K562 (cell line): ENCODE results near the gene SNX33. TPM values are rescaled to one million over a fixed set of nuclear protein-coding genes. Genes with fewer than 3 reads are reported as not detected.

Experiments
- polyA plus RNA-seq, 8 experiments: library from polyadenylated mRNA; depleted of rRNA in 4 of 8; stranded (reverse) in 5 of 8; unstranded in 3 of 8; fragments of >200 nt; fragmentation: Nextera tagmentation in 2 of 8; fragmentation: Illumina TruSeq in 1 of 8; extraction: Ambion mirVana in 2 of 8; extraction: Trizol in 1 of 8; gene quantifications; 2 replicates each; pipeline versions ENCODE4 v1.2.1 to v1.2.3, GENCODE V29; 2011 to 2014; ENCODE audit warnings: inconsistent platforms in 1 of 8, missing spikeins in 1 of 8
- total RNA-seq, 7 experiments: library from RNA; depleted of rRNA in 6 of 7; stranded (reverse); fragments of >200 nt in 6 of 7; fragmentation: Illumina TruSeq in 2 of 7; extraction: Trizol in 2 of 7; gene quantifications; 2 replicates each; pipeline versions ENCODE4 v1.2.1 to v1.2.3, GENCODE V29; 2011 to 2021; ENCODE audit warnings: low replicate concordance in 1 of 7

The SNX33 gene
- total and polyA plus RNA-seq, 9 of the 15 experiments (the other 6 are each of a cell fraction or from before 2014, with no cell fraction given): 1.4 to 14.1 (median 8.2) TPM

Other genes starting within 250 kb of the SNX33 start
- gene SIN3A, start 196.2 kb upstream of the SNX33 start, total RNA-seq (2014; rRNA removed): 21.1 and 25.5 TPM in 2 replicates
- 25.3 and 29.0 TPM in 2 replicates for gene SIN3A, start 196.2 kb upstream of the SNX33 start, total RNA-seq (2014; rRNA removed; fragmentation: Illumina TruSeq; extraction: Trizol)
- gene SIN3A, start 196.2 kb upstream of the SNX33 start, total RNA-seq (2015; rRNA removed; fragmentation: Illumina TruSeq; extraction: Trizol): 23.7 and 25.7 TPM in 2 replicates
- gene SIN3A, start 196.2 kb upstream of the SNX33 start, total RNA-seq (2021): 58.0 and 70.3 TPM in 2 replicates
- gene SIN3A, start 196.2 kb upstream of the SNX33 start, polyA plus RNA-seq (2011; rRNA removed): 25.2 and 37.3 TPM in 2 replicates
- 36.5 and 37.0 TPM in 2 replicates for gene SIN3A, start 196.2 kb upstream of the SNX33 start, polyA plus RNA-seq (2014; fragmentation: Illumina TruSeq; extraction: Trizol)
- 10 to 100 TPM; 11.1 to 11.9 TPM for gene SIN3A, start 196.2 kb upstream of the SNX33 start, polyA plus RNA-seq (2014; fragmentation: Nextera tagmentation; extraction: Ambion mirVana)
- 25.4 and 30.6 TPM in 2 replicates for gene SIN3A, start 196.2 kb upstream of the SNX33 start, polyA plus RNA-seq (2014; rRNA removed)
- gene PTPN9, start 68.6 kb upstream of the SNX33 start, total RNA-seq (2014; rRNA removed): 7.4 and 14.4 TPM in 2 replicates
- gene PTPN9, start 68.6 kb upstream of the SNX33 start, total RNA-seq (2014; rRNA removed; fragmentation: Illumina TruSeq; extraction: Trizol): 14.2 and 16.6 TPM in 2 replicates
- gene PTPN9, start 68.6 kb upstream of the SNX33 start, total RNA-seq (2015; rRNA removed; fragmentation: Illumina TruSeq; extraction: Trizol): 15.4 and 16.5 TPM in 2 replicates
- gene PTPN9, start 68.6 kb upstream of the SNX33 start, total RNA-seq (2021): 17.1 and 20.4 TPM in 2 replicates
- gene PTPN9, start 68.6 kb upstream of the SNX33 start, polyA plus RNA-seq (2011; rRNA removed): 22.3 and 24.0 TPM in 2 replicates
- 17.7 and 19.7 TPM in 2 replicates for gene PTPN9, start 68.6 kb upstream of the SNX33 start, polyA plus RNA-seq (2014; fragmentation: Illumina TruSeq; extraction: Trizol)
- 1 to 10 TPM; 5.0 to 6.3 TPM for gene PTPN9, start 68.6 kb upstream of the SNX33 start, polyA plus RNA-seq (2014; fragmentation: Nextera tagmentation; extraction: Ambion mirVana)
- 11.3 and 12.4 TPM in 2 replicates for gene PTPN9, start 68.6 kb upstream of the SNX33 start, polyA plus RNA-seq (2014; rRNA removed)
- 32.2 and 33.0 TPM in 2 replicates for gene SNUPN, start 22.2 kb upstream of the SNX33 start, total RNA-seq (2014; rRNA removed)
- 39.5 and 41.6 TPM in 2 replicates for gene SNUPN, start 22.2 kb upstream of the SNX33 start, total RNA-seq (2014; rRNA removed; fragmentation: Illumina TruSeq; extraction: Trizol)
- gene SNUPN, start 22.2 kb upstream of the SNX33 start, total RNA-seq (2015; rRNA removed; fragmentation: Illumina TruSeq; extraction: Trizol): 36.9 and 40.0 TPM in 2 replicates
- gene SNUPN, start 22.2 kb upstream of the SNX33 start, total RNA-seq (2021): 36.6 and 38.3 TPM in 2 replicates
- gene SNUPN, start 22.2 kb upstream of the SNX33 start, polyA plus RNA-seq (2011; rRNA removed): 29.7 and 38.4 TPM in 2 replicates
- 40.9 and 45.0 TPM in 2 replicates for gene SNUPN, start 22.2 kb upstream of the SNX33 start, polyA plus RNA-seq (2014; fragmentation: Illumina TruSeq; extraction: Trizol)
- gene SNUPN, start 22.2 kb upstream of the SNX33 start, polyA plus RNA-seq (2014; fragmentation: Nextera tagmentation; extraction: Ambion mirVana): 10 to 100 TPM; 69.3 to 78.3 TPM
- gene SNUPN, start 22.2 kb upstream of the SNX33 start, polyA plus RNA-seq (2014; rRNA removed): 38.0 and 42.5 TPM in 2 replicates
- gene IMP3, start 7.7 kb upstream of the SNX33 start, total RNA-seq (2014; rRNA removed): 140 and 159 TPM in 2 replicates
- 74.4 and 74.6 TPM in 2 replicates for gene IMP3, start 7.7 kb upstream of the SNX33 start, total RNA-seq (2014; rRNA removed; fragmentation: Illumina TruSeq; extraction: Trizol)
- 87.6 and 93.6 TPM in 2 replicates for gene IMP3, start 7.7 kb upstream of the SNX33 start, total RNA-seq (2015; rRNA removed; fragmentation: Illumina TruSeq; extraction: Trizol)
- gene IMP3, start 7.7 kb upstream of the SNX33 start, total RNA-seq (2021): 113 and 124 TPM in 2 replicates
- 58.5 and 68.3 TPM in 2 replicates for gene IMP3, start 7.7 kb upstream of the SNX33 start, polyA plus RNA-seq (2011; rRNA removed)
- 44.5 and 47.1 TPM in 2 replicates for gene IMP3, start 7.7 kb upstream of the SNX33 start, polyA plus RNA-seq (2014; fragmentation: Illumina TruSeq; extraction: Trizol)
- 10 to 100 TPM; 14.5 to 15.5 TPM for gene IMP3, start 7.7 kb upstream of the SNX33 start, polyA plus RNA-seq (2014; fragmentation: Nextera tagmentation; extraction: Ambion mirVana)
- gene IMP3, start 7.7 kb upstream of the SNX33 start, polyA plus RNA-seq (2014; rRNA removed): 160 and 161 TPM in 2 replicates
- gene CSPG4, start 64.9 kb downstream of the SNX33 start, total RNA-seq (2014; rRNA removed): 0.08 TPM in 1 of 2 replicates, not detected in the other
- gene CSPG4, start 64.9 kb downstream of the SNX33 start, total RNA-seq (2014; rRNA removed; fragmentation: Illumina TruSeq; extraction: Trizol): not detected in 2 replicates
- gene CSPG4, start 64.9 kb downstream of the SNX33 start, total RNA-seq (2015; rRNA removed; fragmentation: Illumina TruSeq; extraction: Trizol): under 0.01 TPM in 1 of 2 replicates, not detected in the other
- 0.07 TPM in 2 replicates for gene CSPG4, start 64.9 kb downstream of the SNX33 start, total RNA-seq (2021)
- gene CSPG4, start 64.9 kb downstream of the SNX33 start, polyA plus RNA-seq (2011; rRNA removed): 0.04 and 0.08 TPM in 2 replicates
- 0.01 and 0.03 TPM in 2 replicates for gene CSPG4, start 64.9 kb downstream of the SNX33 start, polyA plus RNA-seq (2014; fragmentation: Illumina TruSeq; extraction: Trizol)
- not detected for gene CSPG4, start 64.9 kb downstream of the SNX33 start, polyA plus RNA-seq (2014; fragmentation: Nextera tagmentation; extraction: Ambion mirVana)
- gene CSPG4, start 64.9 kb downstream of the SNX33 start, polyA plus RNA-seq (2014; rRNA removed): not detected in 2 replicates
- gene UBE2Q2, start 195.5 kb downstream of the SNX33 start, total RNA-seq (2014; rRNA removed): 11.6 and 12.1 TPM in 2 replicates
- 22.0 and 22.9 TPM in 2 replicates for gene UBE2Q2, start 195.5 kb downstream of the SNX33 start, total RNA-seq (2014; rRNA removed; fragmentation: Illumina TruSeq; extraction: Trizol)
- 20.2 and 24.0 TPM in 2 replicates for gene UBE2Q2, start 195.5 kb downstream of the SNX33 start, total RNA-seq (2015; rRNA removed; fragmentation: Illumina TruSeq; extraction: Trizol)
- gene UBE2Q2, start 195.5 kb downstream of the SNX33 start, total RNA-seq (2021): 15.2 and 16.2 TPM in 2 replicates
- 15.4 and 19.2 TPM in 2 replicates for gene UBE2Q2, start 195.5 kb downstream of the SNX33 start, polyA plus RNA-seq (2011; rRNA removed)
- 13.4 and 16.9 TPM in 2 replicates for gene UBE2Q2, start 195.5 kb downstream of the SNX33 start, polyA plus RNA-seq (2014; fragmentation: Illumina TruSeq; extraction: Trizol)
- 1 to 10 TPM; 6.2 to 7.1 TPM for gene UBE2Q2, start 195.5 kb downstream of the SNX33 start, polyA plus RNA-seq (2014; fragmentation: Nextera tagmentation; extraction: Ambion mirVana)
- 13.0 and 13.5 TPM in 2 replicates for gene UBE2Q2, start 195.5 kb downstream of the SNX33 start, polyA plus RNA-seq (2014; rRNA removed)